PC-9 (cell line): ENCODE measurements around the gene KCNJ15.

ENCODE experiments used
- EZH2 ChIP-seq: fragments of 200-600 bp; sonication (generic); IDR thresholded peaks from 2 replicates; pipeline ENCODE4 v1.8.0; 2017; ENCODE audit warnings: antibody characterized with exemption, low read depth
- TF ChIP-seq, protein P1 (sequence below): fragments of 200-600 bp; sonication (generic); conservative IDR thresholded peaks from 2 replicates; pipeline ENCODE4 v1.6.1; 2017; ENCODE audit warnings: mixed run types, antibody characterized with exemption, mild to moderate bottlenecking, moderate library complexity

DNA sequence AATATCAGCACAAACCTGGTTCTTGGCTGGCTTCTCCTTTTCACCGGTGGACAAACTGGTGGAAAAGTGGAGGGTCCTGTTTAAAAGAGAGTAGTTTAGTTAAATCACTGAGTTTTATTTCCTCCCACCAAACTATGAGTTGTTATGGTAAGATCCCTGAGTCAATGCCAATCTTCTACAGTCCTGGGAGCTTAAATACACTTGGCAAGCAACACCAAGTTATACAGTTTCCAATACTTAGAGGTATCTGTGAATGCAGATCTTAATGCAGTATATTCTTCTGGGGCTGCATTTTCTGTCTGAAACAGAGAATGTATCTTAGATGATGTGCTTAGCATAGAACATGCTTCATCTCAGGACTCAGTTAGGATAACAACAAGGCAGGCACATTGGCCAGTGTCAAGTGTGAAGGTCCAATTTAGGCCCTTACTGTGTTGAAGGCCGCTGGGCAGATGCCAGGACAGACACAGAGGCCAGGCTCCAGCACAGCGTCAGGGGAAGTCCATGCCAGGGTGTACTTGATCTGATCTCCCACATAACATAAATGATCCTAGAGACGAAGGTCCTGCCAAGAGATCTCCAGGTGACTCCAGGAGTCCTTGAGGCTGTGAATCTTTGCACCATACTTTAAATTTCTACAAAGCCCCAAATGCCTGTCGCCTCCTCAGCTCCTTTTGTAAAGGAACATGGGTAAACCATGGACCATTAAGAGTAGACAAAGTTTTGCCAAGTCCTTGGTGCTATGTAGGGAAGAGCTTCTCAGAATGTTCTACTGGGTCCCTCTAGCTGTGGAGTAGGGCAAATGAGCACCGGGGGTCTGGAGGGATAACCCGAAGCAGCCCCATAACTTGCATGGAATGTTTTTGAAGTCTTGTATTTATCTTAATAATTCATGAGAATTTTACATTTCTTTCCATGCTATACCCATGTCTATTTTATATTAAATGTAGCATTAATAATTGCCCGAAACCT, 76.8 kb downstream of the KCNJ15 start:
- TF ChIP-seq, protein P1, sequence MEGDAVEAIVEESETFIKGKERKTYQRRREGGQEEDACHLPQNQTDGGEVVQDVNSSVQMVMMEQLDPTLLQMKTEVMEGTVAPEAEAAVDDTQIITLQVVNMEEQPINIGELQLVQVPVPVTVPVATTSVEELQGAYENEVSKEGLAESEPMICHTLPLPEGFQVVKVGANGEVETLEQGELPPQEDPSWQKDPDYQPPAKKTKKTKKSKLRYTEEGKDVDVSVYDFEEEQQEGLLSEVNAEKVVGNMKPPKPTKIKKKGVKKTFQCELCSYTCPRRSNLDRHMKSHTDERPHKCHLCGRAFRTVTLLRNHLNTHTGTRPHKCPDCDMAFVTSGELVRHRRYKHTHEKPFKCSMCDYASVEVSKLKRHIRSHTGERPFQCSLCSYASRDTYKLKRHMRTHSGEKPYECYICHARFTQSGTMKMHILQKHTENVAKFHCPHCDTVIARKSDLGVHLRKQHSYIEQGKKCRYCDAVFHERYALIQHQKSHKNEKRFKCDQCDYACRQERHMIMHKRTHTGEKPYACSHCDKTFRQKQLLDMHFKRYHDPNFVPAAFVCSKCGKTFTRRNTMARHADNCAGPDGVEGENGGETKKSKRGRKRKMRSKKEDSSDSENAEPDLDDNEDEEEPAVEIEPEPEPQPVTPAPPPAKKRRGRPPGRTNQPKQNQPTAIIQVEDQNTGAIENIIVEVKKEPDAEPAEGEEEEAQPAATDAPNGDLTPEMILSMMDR = no peak
- no peak for TF ChIP-seq EZH2
